PFSK-1 (cell line): Measurements from ENCODE around the gene POLR2C.

ENCODE experiments used
- FOXP2 ChIP-seq: optimal IDR thresholded peaks from 2 replicates; pipeline ENCODE3; 2011; ENCODE audit warnings: borderline replicate concordance, control low read depth, inconsistent platforms; ENCODE audit not compliant: insufficient read depth; ENCODE audit errors: extremely low read length, extremely low read depth
- POLR2AphosphoS5 ChIP-seq: IDR thresholded peaks from 2 replicates; pipeline ENCODE4 v1.6.1; 2012; ENCODE audit warnings: low read depth, mild to moderate bottlenecking, control low read depth, low read length, moderate library complexity
- SIN3A ChIP-seq: IDR thresholded peaks from 2 replicates; pipeline ENCODE4 v1.6.1; 2012; ENCODE audit warnings: mild to moderate bottlenecking, low read length, moderate library complexity, borderline replicate concordance; ENCODE audit not compliant: insufficient read depth
- TAF1 ChIP-seq: IDR thresholded peaks from 2 replicates; pipeline ENCODE4 v1.6.1; 2012; ENCODE audit warnings: low read length, control low read depth, borderline replicate concordance; ENCODE audit not compliant: insufficient read depth
- TF ChIP-seq, protein P1 (sequence below), 2 experiments: IDR thresholded peaks; 2 replicates each; pipeline versions ENCODE4 v1.6.1 to v1.8.0; 2011 to 2012; ENCODE audit warnings: low read depth in 2 of 2, low read length in 2 of 2, control low read depth in 1 of 2, inconsistent platforms in 1 of 2, mild to moderate bottlenecking in 1 of 2, moderate library complexity in 1 of 2; ENCODE audit not compliant: insufficient read depth in 1 of 2

POLR2C gene

DNA sequence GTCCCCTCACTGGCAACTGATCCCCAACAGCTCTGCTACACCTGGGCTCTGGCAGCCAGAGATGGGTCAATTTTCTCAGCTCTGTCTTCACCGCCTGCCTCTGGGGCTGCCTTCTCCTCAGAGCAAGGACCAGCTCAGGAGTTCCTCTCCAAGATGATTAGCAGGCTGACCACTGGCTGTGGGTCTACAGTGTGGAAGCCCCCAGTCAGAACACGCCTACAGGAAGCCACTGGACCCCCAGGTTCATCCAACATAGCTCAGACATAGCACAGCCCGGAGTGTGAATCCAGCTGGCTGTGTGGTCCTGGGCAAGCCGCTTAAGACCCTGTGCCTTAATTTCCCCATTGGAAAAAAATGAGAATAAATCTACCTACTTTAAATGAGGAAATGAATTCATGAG is 18.9 kb downstream of the POLR2C start:
- TF ChIP-seq FOXP2 (no peak), TAF1 (no peak), POLR2AphosphoS5 (no peak), SIN3A (no peak)
- TF ChIP-seq, protein P1, sequence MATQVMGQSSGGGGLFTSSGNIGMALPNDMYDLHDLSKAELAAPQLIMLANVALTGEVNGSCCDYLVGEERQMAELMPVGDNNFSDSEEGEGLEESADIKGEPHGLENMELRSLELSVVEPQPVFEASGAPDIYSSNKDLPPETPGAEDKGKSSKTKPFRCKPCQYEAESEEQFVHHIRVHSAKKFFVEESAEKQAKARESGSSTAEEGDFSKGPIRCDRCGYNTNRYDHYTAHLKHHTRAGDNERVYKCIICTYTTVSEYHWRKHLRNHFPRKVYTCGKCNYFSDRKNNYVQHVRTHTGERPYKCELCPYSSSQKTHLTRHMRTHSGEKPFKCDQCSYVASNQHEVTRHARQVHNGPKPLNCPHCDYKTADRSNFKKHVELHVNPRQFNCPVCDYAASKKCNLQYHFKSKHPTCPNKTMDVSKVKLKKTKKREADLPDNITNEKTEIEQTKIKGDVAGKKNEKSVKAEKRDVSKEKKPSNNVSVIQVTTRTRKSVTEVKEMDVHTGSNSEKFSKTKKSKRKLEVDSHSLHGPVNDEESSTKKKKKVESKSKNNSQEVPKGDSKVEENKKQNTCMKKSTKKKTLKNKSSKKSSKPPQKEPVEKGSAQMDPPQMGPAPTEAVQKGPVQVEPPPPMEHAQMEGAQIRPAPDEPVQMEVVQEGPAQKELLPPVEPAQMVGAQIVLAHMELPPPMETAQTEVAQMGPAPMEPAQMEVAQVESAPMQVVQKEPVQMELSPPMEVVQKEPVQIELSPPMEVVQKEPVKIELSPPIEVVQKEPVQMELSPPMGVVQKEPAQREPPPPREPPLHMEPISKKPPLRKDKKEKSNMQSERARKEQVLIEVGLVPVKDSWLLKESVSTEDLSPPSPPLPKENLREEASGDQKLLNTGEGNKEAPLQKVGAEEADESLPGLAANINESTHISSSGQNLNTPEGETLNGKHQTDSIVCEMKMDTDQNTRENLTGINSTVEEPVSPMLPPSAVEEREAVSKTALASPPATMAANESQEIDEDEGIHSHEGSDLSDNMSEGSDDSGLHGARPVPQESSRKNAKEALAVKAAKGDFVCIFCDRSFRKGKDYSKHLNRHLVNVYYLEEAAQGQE (IDR thresholded peaks at IDR 0.05; ENCODE audit: insufficient read depth in 1 of 2, low read depth in 2 of 2, low read length in 2 of 2): no peak

DNA sequence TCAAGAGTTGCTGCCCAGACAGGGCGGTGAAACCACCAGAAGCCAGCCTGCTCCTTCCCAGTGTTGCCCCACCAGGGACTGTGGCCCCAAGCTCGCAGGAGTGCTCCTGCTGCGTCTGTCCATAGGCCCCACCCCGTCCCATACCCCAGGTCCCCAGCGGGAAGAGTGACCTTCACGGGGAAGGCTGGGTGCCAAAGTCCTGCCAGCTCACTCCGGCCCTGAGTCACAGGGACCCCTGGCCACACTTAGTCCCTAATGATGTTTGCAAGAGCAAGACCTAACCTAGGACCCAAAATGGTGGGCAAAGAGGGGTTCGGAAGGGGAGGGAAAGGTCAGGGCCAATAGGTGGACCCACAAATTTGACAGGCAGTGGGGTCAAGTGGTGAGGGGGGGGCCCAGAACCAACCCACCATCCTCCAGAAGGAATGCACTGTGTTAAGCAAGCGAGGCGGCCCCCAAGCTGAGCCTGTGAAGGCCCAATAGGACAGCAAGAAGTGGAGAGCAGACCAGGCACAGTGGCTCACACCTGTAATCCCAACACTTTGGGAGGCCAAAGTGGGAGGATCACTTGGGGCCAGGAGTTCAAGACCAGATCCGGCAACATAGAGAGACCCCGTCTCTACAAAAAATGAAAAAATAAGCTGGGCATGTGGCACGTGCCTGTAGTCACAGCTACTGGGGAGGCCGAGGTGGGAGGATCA is 20.5 kb downstream of the POLR2C start:
- no peak for TF ChIP-seq TAF1
- TF ChIP-seq, protein P1 (IDR thresholded peaks at IDR 0.05; ENCODE audit: insufficient read depth in 1 of 2, low read depth in 2 of 2, low read length in 2 of 2): no peak
- TF ChIP-seq POLR2AphosphoS5: no peak
- no peak for TF ChIP-seq FOXP2
- no peak for TF ChIP-seq SIN3A

DNA sequence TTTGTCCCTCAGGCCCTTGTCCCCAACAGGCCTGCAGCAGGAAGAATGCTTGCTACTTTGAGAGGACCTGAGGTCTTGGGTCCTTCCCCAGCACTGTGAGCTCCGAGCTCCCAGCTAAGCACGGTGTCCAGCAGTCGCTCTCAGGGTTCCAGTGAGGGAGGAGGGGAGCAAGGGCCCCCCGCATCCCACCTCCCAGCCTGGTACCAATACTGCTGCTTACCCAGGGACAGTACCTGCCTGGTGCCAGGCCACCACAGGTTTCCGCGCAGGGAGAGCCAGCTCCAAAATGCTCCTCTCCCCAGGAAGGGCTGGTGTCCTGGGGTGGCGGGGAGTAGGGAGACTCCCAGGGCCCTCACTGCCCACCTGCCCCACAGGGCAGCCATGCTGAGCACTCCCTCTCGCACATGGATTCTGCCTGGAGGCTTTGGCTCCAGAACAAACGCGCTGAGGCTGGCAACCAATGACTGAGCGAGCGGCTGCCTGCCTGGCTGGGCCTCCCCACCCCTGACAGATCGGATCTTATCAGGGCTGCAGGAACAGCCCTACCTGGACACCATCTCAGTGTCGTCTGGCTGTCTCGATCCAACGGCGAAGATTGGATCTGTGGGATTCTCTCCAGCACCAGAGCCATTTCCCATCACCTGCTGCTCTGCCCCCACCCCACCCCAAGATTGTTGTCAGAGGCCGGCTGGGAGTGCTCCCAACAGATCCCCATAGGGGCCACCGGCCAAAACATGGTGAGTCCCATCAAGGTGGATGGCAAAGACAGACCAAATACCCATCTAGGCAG is 21.4 kb downstream of the POLR2C start:
- TF ChIP-seq POLR2AphosphoS5 (no peak), FOXP2 (no peak), SIN3A (no peak), TAF1 (no peak)
- TF ChIP-seq, protein P1 (IDR thresholded peaks at IDR 0.05; ENCODE audit: insufficient read depth in 1 of 2, low read depth in 2 of 2, low read length in 2 of 2): no peak

GRCh38 chr16:57484515-57485005 is 22.1 kb downstream of the POLR2C start:
- TF ChIP-seq, protein P1 (IDR thresholded peaks at IDR 0.05; ENCODE audit: insufficient read depth in 1 of 2, low read depth in 2 of 2, low read length in 2 of 2): no peak
- TF ChIP-seq SIN3A (no peak), TAF1 (no peak), POLR2AphosphoS5 (no peak), FOXP2 (no peak)
